Upper lobe of left lung (tissue), 6 donors: ENCODE results near the gene FAHD1. TPM values are rescaled to one million over a fixed set of nuclear protein-coding genes. Genes with fewer than 3 reads are reported as not detected.
A peak's percentile ranks its signal among the peaks of the same experiment; 100 is the strongest.

ENCODE experiments used
- ATAC-seq, 2 donors: fragments of 200-7000 bp; cut with Tn5 transposase; one replicate each; pipeline ENCODE4 v1.9.1; 2022; ENCODE audit warnings: mild to moderate bottlenecking in 2 of 2, moderate library complexity in 2 of 2; ENCODE audit not compliant: low FRiP score in 2 of 2
- DNase-seq, 2 donors: peaks; one replicate each; pipeline ENCODE4 v3.0.0-alpha.2; 2019 to 2020
- H3K27ac ChIP-seq, 4 donors: fragments of 200-600 bp; sonication (generic); one replicate each; pipeline ENCODE4 v1.5.1; 2016 to 2019
- H3K27me3 ChIP-seq, 4 donors: fragments of 200-600 bp; sonication (generic); one replicate each; pipeline ENCODE4 v1.5.1; 2017 to 2019
- H3K36me3 ChIP-seq, 4 donors: fragments of 200-600 bp; sonication (generic); one replicate each; pipeline ENCODE4 v1.5.1; 2016 to 2019
- H3K4me1 ChIP-seq, 4 donors: fragments of 200-600 bp; sonication (generic); one replicate each; pipeline ENCODE4 v1.5.1; 2018 to 2019
- H3K4me3 ChIP-seq, 4 donors: fragments of 200-600 bp; sonication (generic); one replicate each; pipeline ENCODE4 v1.5.1; 2017 to 2019; ENCODE audit warnings: mild to moderate bottlenecking in 2 of 4, moderate library complexity in 1 of 4
- H3K9me3 ChIP-seq, 4 donors: fragments of 200-600 bp; sonication (generic); one replicate each; pipeline ENCODE4 v1.5.1; 2018 to 2019
- CTCF ChIP-seq, 6 experiments: fragments of 450-650 bp in 4 of 6; fragments of 200-600 bp in 2 of 6; sonication (generic) in 2 of 6; IDR thresholded peaks; one replicate each; pipeline ENCODE4 v1.5.1; 2016 to 2019; ENCODE audit warnings: antibody characterized with exemption in 6 of 6
- EP300 ChIP-seq, 4 donors: sonication (generic); formaldehyde crosslinking; IDR thresholded peaks; one replicate each; pipeline ENCODE4 v1.5.1; 2017; ENCODE audit warnings: antibody characterized with exemption in 4 of 4, control low read depth in 2 of 4
- POLR2A ChIP-seq, 4 donors: fragments of 450-650 bp; IDR thresholded peaks; one replicate each; pipeline ENCODE4 v1.5.1; 2016 to 2017; ENCODE audit warnings: antibody characterized with exemption in 4 of 4, mild to moderate bottlenecking in 2 of 4
- POLR2AphosphoS5 ChIP-seq, 2 donors: sonication (generic); formaldehyde crosslinking; IDR thresholded peaks; one replicate each; pipeline ENCODE4 v1.5.1; 2017; ENCODE audit warnings: antibody characterized with exemption in 2 of 2
- WGBS, 2 donors: methylation state at CpG; one replicate each; pipeline ENCODE4 v1.1.5; 2017 to 2018; 5-methylcytosine and 5-hydroxymethylcytosine counted together
- total RNA-seq, 6 donors: library from RNA; depleted of rRNA in 4 of 6; stranded (reverse); fragments of >200 nt in 4 of 6; gene quantifications; one replicate each; pipeline versions ENCODE4 v1.1.0 to v1.2.1, GENCODE V29; 2016 to 2021
- donor health status: DM: no; HTN: no; CAD: no; lungs with moderate emphysema.
- donor health status: DM: no; HTN: yes; CAD: no; lungs with severe emphysema.

The FAHD1 gene
- total RNA-seq, 6 donors from 2014 or later: 22.1 to 42.1 (median 32.6) TPM

GRCh38 chr16:1861730-1862129 lies 34.7 kb downstream of the FAHD1 start:
- no peak for TF ChIP-seq POLR2A (IDR thresholded peaks at IDR 0.05)
- TF ChIP-seq CTCF (IDR thresholded peaks at IDR 0.05): no peak
- no peak for TF ChIP-seq EP300 (IDR thresholded peaks at IDR 0.05)
- no peak for TF ChIP-seq POLR2AphosphoS5 (IDR thresholded peaks at IDR 0.05)
- Histone ChIP-seq H3K27me3 (no peaks in the 10 kb centered on the region), H3K4me3 (no peak overlapping the region), H3K36me3 (no peaks in the 10 kb centered on the region), H3K4me1 (peaks cover 0 to 3% (median 0%) of the 10 kb centered on the region in 4 donors), H3K9me3 (no peaks in the 10 kb centered on the region), H3K27ac (no peak overlapping the region)
- ATAC-seq (no peak), DNase-seq (no peak)
- WGBS, 2 donors: 62 to 76% methylated on average over 5 of the region's 5 CpGs

GRCh38 chr16:1862394-1862793 lies 35.4 kb downstream of the FAHD1 start:
- Histone ChIP-seq H3K27ac (no peak overlapping the region), H3K4me3 (no peak overlapping the region), H3K9me3 (no peaks in the 10 kb centered on the region), H3K27me3 (no peaks in the 10 kb centered on the region), H3K4me1 (peaks cover 0 to 3% (median 0%) of the 10 kb centered on the region in 4 donors), H3K36me3 (no peaks in the 10 kb centered on the region)
- DNase-seq (no peak), ATAC-seq (no peak)
- no peak for TF ChIP-seq EP300 (IDR thresholded peaks at IDR 0.05)
- TF ChIP-seq POLR2AphosphoS5 (IDR thresholded peaks at IDR 0.05): no peak
- no peak for TF ChIP-seq CTCF (IDR thresholded peaks at IDR 0.05)
- no peak for TF ChIP-seq POLR2A (IDR thresholded peaks at IDR 0.05)
- 79 to 83% methylated on average over 9 of the region's 9 CpGs for WGBS, 2 donors

- ATAC-seq (no peak), DNase-seq (no peak)
- no peak for TF ChIP-seq POLR2A (IDR thresholded peaks at IDR 0.05)
- TF ChIP-seq CTCF (IDR thresholded peaks at IDR 0.05): peak in 5 of 6 experiments; percentile 26 to 36 (median 32)
- TF ChIP-seq POLR2AphosphoS5 (IDR thresholded peaks at IDR 0.05): no peak
- no peak for TF ChIP-seq EP300 (IDR thresholded peaks at IDR 0.05)
- 9 to 13% methylated on average over 4 of the region's 4 CpGs for WGBS, 2 donors
- no peaks in the 10 kb centered on the region for H3K27me3 ChIP-seq
- H3K4me3 ChIP-seq: no peak overlapping the region
- H3K36me3 ChIP-seq: no peaks in the 10 kb centered on the region
- no peak overlapping the region for H3K27ac ChIP-seq
- peaks cover 0 to 3% (median 0%) of the 10 kb centered on the region in 4 donors for H3K4me1 ChIP-seq
- no peaks in the 10 kb centered on the region for H3K9me3 ChIP-seq
These were observed 36.9 kb downstream of the FAHD1 start for GRCh38 chr16:1863681-1864460.

GRCh38 chr16:1865902-1866690 lies 39.1 kb downstream of the FAHD1 start:
- Histone ChIP-seq H3K4me3 (no peak overlapping the region), H3K27me3 (no peaks in the 10 kb centered on the region), H3K4me1 (peaks cover 0 to 3% (median 0%) of the 10 kb centered on the region in 4 donors), H3K36me3 (no peaks in the 10 kb centered on the region), H3K27ac (no peak overlapping the region), H3K9me3 (no peaks in the 10 kb centered on the region)
- WGBS, 2 donors: 48 to 55% methylated on average over 6 of the region's 6 CpGs
- TF ChIP-seq POLR2AphosphoS5 (IDR thresholded peaks at IDR 0.05) (no peak), POLR2A (IDR thresholded peaks at IDR 0.05) (no peak), CTCF (IDR thresholded peaks at IDR 0.05) (no peak), EP300 (IDR thresholded peaks at IDR 0.05) (no peak)
- ATAC-seq (no peak), DNase-seq (no peak)
